Colon (tissue), 2 donors: ENCODE data around the gene MRPS18B.
"Not testable (repeated sequence)": the region's sequence is repeated elsewhere in the genome, so short reads cannot be mapped to it uniquely, and the experiment has no call there.

ENCODE experiments used
- FAIRE-seq: peaks from 2 replicates; lab custom pipeline; 2012; peaks lifted over from hg19 to GRCh38; lab: Jason Lieb, UNC
- donor health status: control.
- donor health status: control.

The MRPS18B gene

DNA sequence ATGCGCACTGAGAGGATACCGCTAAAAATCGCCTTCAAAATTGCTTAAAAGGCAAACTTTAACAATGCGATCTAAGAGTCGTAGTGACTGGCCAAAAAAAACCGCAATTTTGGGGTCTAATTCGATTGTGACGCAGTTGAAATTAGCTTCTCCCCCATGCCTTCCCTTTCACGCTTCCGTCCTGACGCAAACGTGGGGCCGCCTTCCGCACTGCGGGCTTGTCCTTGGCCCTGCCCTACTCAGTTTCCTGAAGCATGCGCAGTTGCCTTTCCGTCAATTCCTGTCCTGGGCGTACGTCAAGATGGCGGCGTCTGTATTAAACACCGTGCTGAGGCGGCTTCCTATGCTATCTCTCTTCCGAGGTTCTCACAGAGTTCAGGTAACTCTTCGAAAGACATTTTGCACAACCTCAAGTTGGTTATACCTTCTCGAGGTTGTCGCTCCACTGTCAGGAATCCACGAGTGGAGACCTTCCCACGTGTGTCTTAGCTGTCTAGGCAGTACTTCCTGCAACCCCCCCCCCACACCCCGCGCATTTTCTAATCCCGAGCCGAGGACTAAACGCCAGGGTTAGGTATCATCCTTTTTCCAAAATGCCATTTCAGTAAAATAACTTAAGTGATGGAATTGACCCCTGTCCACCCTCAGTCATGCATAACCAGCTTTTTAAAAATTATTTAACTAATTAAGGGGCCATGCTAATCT, at the start of gene MRPS18B:
TSS of gene MRPS18B (plus strand) at position 276 of the 705 bp plus-strand sequence. CDS start at position 302, 26 bp downstream.
- no peak for FAIRE-seq

DNA sequence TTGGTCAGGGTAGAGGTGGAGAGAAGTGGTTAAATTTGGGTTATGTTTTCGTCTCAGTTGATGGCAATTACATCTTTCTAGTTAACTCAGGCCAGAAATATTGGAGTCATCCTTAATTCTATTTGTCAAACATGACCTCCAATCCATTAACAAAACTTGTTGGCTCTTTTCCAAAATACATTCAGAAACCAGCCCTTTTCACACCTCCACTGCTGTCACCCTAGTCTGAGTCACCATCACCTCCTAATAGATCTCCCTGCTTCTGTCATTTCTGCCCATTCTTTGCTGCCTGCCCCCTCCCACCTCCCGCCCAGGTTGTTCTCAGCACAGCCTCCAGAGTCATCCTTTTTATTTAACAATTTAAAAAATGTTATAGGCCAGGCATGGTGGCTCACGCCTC, 49.4 kb upstream of the MRPS18B start:
- no peak for FAIRE-seq

DNA sequence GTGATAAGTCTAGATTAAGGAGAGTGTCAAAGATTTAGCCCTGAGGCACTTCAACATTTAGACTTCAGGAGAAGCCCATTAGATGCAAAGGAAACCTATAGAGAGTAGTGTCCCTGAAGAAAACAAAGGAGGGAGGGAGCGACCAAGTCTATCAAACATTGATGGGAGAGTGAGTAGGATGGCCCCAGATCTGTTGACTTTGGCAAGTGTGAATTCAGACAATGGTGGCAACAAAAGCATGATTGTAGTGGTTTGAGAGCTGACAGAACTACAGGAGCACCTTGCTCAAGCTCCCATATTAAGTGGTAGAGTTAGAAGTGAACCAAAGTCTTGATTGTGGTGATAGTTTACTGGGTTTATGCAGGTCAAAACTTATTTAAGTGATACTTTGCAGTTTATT, 47.4 kb upstream of the MRPS18B start:
- FAIRE-seq = no peak

DNA sequence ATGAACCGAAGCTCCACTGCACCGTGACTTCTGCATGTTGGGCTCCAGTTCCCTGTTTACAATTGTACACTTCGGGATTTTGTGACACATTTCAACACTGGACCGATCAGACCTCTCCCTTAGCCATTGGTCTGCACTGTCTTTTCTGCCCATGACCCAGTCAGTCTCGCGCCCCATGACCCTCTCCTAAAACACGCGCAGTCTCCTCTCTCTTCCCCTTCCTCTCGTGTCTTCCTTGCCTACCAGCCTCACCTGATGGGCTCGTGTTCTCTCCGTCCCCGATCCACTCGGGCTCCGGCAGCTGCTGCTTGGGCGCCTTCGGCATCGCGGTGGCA, 46.9 kb upstream of the MRPS18B start:
- FAIRE-seq = no peak

DNA sequence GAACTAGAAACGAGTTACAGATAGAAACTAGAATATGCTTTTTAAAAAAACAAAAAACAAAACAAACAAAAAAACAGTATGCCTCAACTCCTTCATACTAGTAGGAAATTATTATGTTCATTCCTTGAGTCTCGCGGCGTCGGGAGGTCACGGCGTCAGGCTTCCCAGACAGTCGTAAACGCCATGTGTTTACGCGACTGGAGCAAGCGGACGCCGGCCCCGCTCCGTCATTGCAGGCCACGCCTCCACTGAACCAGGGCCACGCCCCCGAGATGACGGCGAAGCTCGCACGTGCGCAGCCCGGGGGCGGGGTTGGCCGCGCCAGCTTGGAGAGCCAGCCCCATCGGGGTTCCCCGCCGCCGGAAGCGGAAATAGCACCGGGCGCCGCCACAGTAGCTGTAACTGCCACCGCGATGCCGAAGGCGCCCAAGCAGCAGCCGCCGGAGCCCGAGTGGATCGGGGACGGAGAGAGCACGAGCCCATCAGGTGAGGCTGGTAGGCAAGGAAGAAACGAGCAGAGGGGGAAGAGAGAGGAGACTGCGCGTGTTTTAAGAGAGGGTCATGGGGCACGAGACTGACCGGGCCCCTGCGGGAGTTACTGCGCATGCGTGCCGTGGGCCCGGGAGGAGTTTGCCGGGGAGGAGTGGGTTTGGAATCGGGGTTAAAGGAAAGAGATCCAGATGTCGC, 46.4 kb upstream of the MRPS18B start, which contains the start of gene ABCF1:
TSS of gene ABCF1 (plus strand) at position 368 of the 687 bp plus-strand sequence. CDS start at position 414, 46 bp downstream.
- peak; percentile 10 for FAIRE-seq

DNA sequence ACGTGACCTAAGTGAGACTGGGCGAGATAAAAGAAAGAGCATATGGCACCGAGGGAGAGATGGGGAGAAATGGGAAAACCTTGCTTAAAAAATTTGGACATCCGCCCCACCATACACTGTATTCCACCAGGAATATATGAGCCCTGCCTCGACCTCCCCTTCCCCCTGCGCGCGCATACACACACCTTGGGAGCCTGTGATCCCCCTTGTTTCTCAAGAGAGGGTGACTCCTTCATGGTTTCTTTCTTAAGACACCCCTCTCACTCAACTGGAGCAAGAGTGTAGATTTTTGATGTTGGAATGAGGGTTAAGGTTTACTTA, 45.9 kb upstream of the MRPS18B start:
- no peak for FAIRE-seq

DNA sequence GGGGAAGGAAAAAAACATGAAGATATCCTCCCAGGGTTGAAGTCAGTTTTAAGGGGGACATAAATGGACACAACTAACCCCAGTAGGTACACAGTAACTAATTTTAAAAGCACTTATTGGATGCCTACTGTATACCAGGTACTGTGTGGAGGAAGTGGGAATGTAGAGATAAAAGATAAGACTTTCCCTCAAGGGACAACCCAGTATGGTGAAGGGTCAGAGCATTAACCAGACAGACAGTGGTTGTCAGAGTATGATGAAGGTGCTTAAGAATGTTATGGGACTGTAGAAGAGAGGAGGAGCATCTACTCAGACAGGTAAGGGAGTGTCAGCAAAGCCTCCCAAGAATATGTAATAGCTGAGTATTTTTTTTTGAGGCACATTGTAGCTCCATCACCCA, 45.5 kb upstream of the MRPS18B start:
- FAIRE-seq = no peak

DNA sequence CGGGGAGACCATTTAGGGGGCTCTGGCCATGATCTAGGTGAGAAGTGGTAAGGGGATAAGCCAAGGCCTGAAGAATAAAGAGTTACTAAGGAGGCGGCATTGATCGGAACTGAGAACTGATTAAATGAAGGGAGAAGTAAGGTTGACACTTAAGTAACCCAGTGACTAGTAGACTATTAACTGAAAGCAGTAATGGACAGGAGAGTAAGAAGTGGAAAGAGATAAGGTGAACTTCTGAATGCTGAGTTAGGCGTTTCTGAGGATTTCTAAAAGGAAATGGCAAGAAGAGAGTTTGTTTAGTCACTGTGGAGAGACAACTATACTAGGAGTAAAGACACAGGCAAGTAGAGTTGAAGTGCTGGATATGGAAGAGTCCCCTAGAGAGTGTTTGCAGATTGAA, 44.5 kb upstream of the MRPS18B start:
- FAIRE-seq = no peak

DNA sequence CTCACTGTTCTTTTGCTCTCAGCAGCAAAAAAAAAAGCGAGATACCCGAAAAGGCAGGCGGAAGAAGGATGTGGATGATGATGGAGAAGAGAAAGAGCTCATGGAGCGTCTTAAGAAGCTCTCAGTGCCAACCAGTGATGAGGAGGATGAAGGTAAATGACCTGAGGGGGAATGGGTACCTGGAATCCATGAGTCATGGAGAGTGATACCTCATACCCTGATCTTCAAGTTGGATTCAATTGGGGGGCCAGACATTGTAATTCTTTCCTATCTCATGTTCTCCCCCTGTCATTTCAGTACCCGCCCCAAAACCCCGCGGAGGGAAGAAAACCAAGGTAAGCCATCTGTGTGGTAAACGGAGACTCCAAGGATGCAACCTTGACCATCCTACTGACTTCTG, 39.6 kb upstream of the MRPS18B start:
- no peak for FAIRE-seq

DNA sequence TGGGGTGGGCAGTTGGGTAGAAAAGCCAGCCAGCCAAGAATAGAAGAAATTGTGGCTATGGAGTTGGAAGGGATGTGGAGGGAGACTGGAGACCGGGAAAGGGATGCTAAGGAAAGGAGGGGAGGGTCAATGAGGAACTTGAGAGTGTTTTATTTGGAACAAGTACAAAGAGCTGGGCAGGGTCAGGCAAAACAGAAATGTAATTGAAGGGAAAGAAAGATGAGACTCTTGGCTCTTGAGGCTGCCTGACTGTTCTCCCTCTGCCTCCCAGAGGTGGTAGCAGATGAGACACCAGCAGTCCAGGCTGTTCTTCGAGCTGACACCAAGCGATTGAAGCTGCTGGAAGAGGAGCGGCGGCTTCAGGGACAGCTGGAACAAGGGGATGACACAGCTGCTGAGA, 33.7 kb upstream of the MRPS18B start:
- no peak for FAIRE-seq

DNA sequence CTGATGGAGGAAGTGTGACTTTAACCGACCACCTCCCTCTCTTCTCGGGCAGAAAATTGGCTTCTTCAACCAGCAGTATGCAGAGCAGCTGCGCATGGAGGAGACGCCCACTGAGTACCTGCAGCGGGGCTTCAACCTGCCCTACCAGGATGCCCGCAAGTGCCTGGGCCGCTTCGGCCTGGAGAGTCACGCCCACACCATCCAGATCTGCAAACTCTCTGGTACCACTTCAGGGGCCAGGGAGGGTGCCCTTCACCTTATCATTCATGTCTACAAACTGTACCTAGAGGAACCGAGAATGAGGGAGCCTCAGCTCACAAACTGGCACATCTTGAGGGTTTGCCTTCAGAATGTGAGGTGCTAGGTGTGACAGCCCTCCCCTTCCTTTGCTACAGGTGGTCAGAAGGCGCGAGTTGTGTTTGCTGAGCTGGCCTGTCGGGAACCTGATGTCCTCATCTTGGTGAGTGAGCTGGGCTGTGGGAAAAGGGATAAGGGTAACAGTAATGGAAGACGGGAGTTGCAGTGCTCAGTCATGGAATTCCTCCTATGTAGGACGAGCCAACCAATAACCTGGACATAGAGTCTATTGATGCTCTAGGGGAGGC, 27.8 kb upstream of the MRPS18B start:
- no peak for FAIRE-seq

DNA sequence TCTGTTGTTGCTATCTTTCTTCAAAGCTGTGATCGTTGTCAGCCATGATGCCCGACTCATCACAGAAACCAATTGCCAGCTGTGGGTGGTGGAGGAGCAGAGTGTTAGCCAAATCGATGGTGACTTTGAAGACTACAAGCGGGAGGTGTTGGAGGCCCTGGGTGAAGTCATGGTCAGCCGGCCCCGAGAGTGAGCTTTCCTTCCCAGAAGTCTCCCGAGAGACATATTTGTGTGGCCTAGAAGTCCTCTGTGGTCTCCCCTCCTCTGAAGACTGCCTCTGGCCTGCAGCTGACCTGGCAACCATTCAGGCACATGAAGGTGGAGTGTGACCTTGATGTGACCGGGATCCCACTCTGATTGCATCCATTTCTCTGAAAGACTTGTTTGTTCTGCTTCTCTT, 27.1 kb upstream of the MRPS18B start:
- FAIRE-seq = no peak

DNA sequence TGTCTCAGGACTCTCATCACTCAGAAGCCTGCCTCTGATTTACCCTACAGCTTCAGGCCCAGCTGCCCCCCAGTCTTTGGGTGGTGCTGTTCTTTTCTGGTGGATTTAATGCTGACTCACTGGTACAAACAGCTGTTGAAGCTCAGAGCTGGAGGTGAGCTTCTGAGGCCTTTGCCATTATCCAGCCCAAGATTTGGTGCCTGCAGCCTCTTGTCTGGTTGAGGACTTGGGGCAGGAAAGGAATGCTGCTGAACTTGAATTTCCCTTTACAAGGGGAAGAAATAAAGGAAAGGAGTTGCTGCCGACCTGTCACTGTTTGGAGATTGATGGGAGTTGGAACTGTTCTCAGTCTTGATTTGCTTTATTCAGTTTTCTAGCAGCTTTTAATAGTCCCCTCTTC, 26.6 kb upstream of the MRPS18B start:
- no peak for FAIRE-seq

DNA sequence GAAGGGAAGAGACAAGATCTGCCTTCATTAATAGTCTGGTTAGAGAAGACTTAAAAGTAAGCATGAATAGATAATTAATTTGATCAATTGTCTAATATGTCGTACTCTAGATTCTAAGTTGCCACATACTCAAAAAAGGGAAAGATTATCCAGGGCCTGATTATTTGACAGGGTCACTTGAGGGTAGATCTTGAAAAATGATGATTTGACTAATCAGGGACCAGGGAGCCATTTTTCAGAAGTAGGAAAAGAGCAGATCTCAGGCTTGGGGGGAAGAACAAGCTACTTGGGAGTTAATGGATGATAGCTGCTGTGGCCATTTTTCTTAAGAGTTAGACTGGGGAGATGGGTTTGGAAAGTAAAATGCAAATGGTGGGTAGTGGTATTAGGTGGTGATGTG, 25.4 kb upstream of the MRPS18B start:
- no peak for FAIRE-seq

DNA sequence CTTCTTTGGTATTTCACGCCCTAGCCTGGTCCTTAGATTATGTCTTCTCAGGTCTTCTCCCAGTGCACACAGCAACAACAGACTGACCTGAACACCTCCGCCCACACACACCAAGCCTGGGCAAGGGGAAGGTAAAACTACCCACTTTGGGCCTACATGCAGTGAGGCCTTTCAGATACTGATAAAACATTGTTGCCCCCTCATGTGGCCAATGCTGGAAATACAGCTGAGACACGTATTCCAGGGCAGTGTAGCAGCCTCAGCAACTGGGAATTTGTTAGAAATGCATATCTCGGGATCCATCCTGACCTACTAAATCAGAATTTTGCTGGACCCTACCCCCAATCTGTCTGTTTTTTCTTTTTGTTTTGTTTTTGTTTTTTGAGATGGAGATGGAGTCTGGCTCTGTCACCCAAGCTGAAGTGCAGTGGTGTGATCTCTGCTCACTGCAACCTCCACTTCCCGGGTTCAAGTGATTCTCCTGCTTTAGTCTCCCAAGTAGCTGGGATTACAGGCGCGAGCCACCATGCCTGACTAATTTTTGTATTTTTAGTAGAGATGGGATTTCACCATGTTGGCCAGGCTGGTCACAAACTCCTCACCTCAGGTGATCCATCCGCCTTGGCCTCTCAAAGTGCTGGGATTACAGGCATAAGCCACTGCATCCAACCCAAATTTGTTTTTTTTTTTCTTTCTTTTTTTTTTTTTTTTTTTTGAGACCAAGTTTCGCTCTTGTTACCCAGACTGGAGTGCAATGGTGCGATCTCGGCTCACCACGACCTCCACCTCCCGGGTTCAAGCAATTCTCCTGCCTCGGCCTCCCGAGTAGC, 20.1 kb upstream of the MRPS18B start:
- not testable (repeated sequence) for FAIRE-seq

DNA sequence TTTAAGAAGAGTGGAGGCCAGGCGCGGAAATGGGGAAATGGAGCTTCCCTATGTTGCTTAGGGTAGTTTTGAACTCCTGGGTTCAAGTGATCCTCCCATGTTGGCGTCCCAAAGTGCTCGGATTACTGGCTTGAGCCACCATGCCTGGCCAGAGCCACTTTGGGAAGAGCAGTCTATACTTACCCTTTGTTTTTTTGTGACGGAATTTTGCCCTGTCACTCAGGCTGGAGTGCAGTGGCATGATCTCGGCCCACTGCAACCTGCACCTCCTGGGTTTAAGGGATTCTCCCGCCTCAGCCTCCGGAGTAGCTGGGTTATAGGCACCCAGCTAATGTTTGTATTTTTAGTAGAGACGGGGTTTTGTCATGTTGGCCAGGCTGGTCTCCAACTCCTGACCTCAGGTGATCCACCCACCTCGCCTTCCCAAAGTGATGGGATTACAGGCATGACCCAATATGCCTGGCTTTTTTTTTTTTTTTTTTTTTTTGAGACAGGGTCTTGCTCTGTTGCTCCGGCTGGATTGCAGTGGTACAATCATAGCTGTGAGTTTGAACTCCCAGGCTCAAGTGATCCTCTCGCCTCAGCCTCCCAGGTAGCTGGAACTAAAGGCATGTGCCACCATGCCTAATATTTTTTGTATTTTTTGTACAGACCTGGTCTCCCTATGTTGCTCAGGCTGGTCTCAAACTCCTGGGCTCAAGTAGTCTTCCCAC, 18.6 kb upstream of the MRPS18B start:
- no peak for FAIRE-seq

DNA sequence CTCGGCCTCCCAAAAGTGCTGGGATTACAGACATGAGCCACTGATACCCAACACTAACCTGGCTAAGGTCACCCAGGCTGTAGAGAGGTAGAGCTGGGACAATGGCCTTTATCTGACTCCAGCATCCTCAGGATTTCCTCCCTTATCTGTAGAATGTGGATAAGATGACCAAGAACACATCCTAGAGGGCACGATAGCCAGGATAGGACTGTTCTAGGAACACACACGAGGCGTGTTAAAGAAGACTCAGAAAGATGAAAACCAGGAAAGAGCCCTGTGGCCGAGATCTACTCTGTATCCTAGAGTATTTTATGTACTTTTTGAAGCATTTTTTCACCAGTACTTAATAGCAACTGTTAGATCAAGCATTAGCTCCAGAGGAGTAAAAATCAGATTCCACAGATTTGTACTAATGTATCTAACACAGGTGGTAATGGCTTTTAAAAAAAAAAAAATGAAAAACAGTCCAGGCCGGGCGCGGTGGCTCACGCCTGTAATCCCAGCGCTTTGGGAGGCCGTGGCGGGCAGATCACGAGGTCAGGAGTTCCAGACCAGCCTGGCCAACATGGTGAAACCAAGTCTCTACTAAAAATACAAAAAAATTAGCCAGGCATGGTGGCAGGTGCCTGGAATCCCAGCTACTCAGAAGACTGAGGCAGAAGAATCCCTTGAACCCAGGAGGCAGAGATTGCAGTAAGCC, 17.9 kb upstream of the MRPS18B start:
- no peak for FAIRE-seq

DNA sequence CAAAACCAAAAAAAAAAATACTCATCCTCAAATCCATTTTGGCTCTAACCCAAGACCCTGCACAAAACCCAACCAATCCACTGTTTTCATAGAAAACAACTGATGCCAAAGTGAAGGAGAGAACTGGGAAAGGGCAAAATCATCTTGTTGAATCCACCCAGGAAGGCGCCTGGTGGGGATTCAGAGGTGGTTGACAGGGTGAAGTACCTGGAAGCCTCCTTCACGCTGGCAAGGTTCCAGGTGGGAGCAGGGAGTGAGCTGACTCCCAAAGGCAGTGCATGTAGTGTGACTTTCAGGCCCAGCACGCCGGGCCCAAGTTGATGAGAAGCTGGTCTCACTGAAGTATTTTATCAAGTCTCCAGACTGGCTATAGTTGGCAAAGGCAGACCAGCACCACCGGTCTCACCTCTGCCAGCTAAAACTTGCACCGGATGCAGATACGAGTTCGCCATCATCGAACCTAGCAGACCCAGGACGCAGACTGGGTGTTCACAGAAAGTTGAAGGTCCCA, 17.1 kb upstream of the MRPS18B start:
- no peak for FAIRE-seq

DNA sequence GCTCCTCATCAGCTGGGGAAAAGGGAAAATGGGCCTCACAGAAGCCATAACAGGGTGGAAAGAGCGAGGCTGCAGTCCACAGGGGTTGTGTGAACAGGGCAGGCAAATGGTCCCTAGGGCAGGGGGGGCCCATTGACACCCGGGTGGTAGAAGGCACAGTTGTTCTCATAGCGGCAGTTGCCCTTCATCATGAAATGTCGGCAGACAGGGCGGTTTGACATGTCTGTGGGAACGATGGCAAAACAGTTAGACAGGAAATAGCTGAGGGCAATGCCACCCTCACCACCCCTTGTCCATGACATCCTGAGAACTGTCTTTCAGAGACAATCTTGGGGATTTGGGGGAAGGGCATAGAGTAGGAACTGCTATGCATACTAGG, 16.2 kb upstream of the MRPS18B start:
- no peak for FAIRE-seq

DNA sequence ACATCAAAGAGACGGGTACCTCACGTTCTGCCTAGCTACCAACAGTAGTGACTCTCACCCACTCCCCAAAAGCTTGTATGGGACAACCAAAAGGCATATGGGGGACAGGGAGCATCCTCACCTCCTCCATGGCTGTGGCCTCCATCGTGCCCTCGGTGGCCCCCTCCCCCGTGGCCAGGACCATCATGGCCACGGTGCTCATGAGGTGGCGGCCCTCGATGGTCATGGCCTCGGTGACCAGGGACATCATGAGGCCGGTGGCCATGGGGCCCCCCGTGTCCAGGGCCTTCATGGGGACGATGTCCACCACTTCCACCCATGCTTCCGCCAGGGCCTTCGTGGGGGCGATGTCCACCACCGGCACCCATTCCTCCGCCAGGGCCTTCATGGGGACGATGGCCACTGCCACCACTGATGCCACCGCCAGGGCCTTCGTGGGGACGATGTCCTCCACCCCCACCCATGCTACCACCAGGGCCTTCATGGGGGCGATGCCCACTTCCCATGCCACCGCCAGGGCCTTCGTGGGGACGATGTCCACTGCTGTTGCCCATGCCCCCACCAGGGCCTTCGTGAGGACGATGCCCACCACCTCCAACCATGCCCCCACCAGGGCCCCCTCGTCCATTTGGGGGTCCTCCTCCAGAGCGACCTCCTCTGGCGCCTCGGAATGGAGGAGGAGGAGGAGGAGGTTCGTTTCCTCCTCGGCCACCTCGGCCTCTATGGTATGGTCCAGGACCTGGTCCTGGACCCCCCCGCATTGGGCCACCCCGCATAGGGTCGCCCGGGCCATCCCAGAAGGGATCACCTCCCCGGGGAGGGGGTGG, 15.6 kb upstream of the MRPS18B start:
- no peak for FAIRE-seq
